Prostate gland (tissue), 2 donors: ENCODE data around the gene TOE1. TPM values are rescaled to one million over a fixed set of nuclear protein-coding genes. Genes with fewer than 3 reads are reported as not detected.

Experiments
- DNase-seq: peaks from one replicate; pipeline ENCODE4 v3.0.0-alpha.2; 2019; ENCODE audit warnings: low spot score
- H3K27ac ChIP-seq, 2 donors: fragments of 200-600 bp; sonication (generic); 2 replicates each; pipeline ENCODE4 v1.5.1; 2017 to 2019
- H3K27me3 ChIP-seq: fragments of 200-600 bp; sonication (generic); replicated peaks from 2 replicates; pipeline ENCODE4 v1.5.1; 2019; ENCODE audit not compliant: insufficient read depth
- H3K36me3 ChIP-seq, 2 donors: fragments of 200-600 bp; sonication (generic); 1 replicate in 1 of 2; 2 replicates in 1 of 2; pipeline versions ENCODE4 v1.5.1 to v1.8.1; 2017 to 2019
- H3K4me1 ChIP-seq: fragments of 200-600 bp; sonication (generic); replicated peaks from 2 replicates; pipeline ENCODE4 v1.5.1; 2019
- H3K4me3 ChIP-seq, 2 donors: fragments of 200-600 bp; sonication (generic); 2 replicates each; pipeline ENCODE4 v1.5.1; 2017 to 2019
- H3K9me3 ChIP-seq: fragments of 200-600 bp; sonication (generic); 2 replicates; pipeline ENCODE4 v1.5.1; 2017
- CTCF ChIP-seq, 4 experiments: fragments of 200-600 bp in 2 of 4; fragments of 450-650 bp in 2 of 4; sonication (generic) in 2 of 4; IDR thresholded peaks; 1 replicate in 3 of 4; 2 replicates in 1 of 4; pipeline ENCODE4 v1.5.1; 2016 to 2019; ENCODE audit warnings: antibody characterized with exemption in 4 of 4, mild to moderate bottlenecking in 2 of 4, moderate library complexity in 2 of 4
- POLR2A ChIP-seq: fragments of 450-650 bp; IDR thresholded peaks from one replicate; pipeline ENCODE4 v1.6.1; 2016; ENCODE audit warnings: antibody characterized with exemption, mild to moderate bottlenecking
- POLR2AphosphoS5 ChIP-seq: sonication (generic); formaldehyde crosslinking; IDR thresholded peaks from one replicate; pipeline ENCODE4 v1.6.1; 2017; ENCODE audit warnings: antibody characterized with exemption
- whole genome bisulfite sequencing: methylation state at CpG from one replicate; pipeline ENCODE4 v1.1.5; 2018; 5-methylcytosine and 5-hydroxymethylcytosine counted together
- intact Hi-C: fragments of 100-400 bp; cut with DNase I; formaldehyde crosslinking; loops from one replicate; pipeline ENCODE4 v1.14.2; 2022
- total RNA-seq, 2 donors: library from RNA; depleted of rRNA; stranded (reverse); fragments of >200 nt; gene quantifications; one replicate each; pipeline ENCODE4 v1.1.0, GENCODE V29; 2016

Gene TOE1
- total RNA-seq, 2 donors from 2014 or later, result 14.8 to 15.7 TPM

- Histone ChIP-seq H3K4me3 (no peak overlapping the region), H3K27me3 (no peaks in the 10 kb centered on the region), H3K4me1 (no peaks in the 10 kb centered on the region), H3K27ac (no peak overlapping the region), H3K36me3 (peaks cover 3 to 8% of the 10 kb centered on the region in 2 donors), H3K9me3 (no peaks in the 10 kb centered on the region)
- intact Hi-C loops, result no loop called here
- no peak for DNase-seq
- TF ChIP-seq POLR2AphosphoS5 (peak; percentile 26), CTCF (IDR thresholded peaks at IDR 0.05) (no peak), POLR2A (no peak)
- 59% methylated on average over 4 of the region's 4 CpGs for WGBS
These were observed 4.1 kb upstream of the TOE1 start for GRCh38 chr1:45335855-45336324.

- Histone ChIP-seq H3K4me3 (no peak overlapping the region), H3K9me3 (no peaks in the 10 kb centered on the region), H3K27me3 (no peaks in the 10 kb centered on the region), H3K4me1 (no peaks in the 10 kb centered on the region), H3K36me3 (peaks cover 3 to 5% of the 10 kb centered on the region in 2 donors), H3K27ac (no peak overlapping the region)
- TF ChIP-seq POLR2A (no peak), CTCF (IDR thresholded peaks at IDR 0.05) (no peak), POLR2AphosphoS5 (no peak)
- intact Hi-C loops, result no loop called here
- DNase-seq, result no peak
- over 99% methylated on average over 3 of the region's 3 CpGs for WGBS
These were observed 2.2 kb upstream of the TOE1 start for GRCh38 chr1:45337630-45338325.

- Histone ChIP-seq H3K4me1 (peaks cover 3% of the 10 kb centered on the region), H3K27me3 (no peaks in the 10 kb centered on the region), H3K27ac (peak overlapping the region; percentile 93 to 97), H3K36me3 (peaks cover 0 to 6% of the 10 kb centered on the region in 2 donors), H3K4me3 (peak overlapping the region; percentile 82 to 84), H3K9me3 (no peaks in the 10 kb centered on the region)
- TF ChIP-seq POLR2AphosphoS5 (no peak), CTCF (IDR thresholded peaks at IDR 0.05) (no peak), POLR2A (no peak)
- intact Hi-C loops, result no loop called here
- DNase-seq, result no peak
- 14% methylated on average over 6 of the region's 6 CpGs for WGBS
These were observed 971 bp downstream of the TOE1 start for GRCh38 chr1:45340816-45341466.

- intact Hi-C loops, result no loop called here
- WGBS, result 88% methylated on average over 2 of the region's 2 CpGs
- DNase-seq, result no peak
- Histone ChIP-seq H3K9me3 (no peaks in the 10 kb centered on the region), H3K36me3 (peaks cover 0 to 6% of the 10 kb centered on the region in 2 donors), H3K27ac (peak overlapping the region in 1 of 2 donors; percentile 39), H3K27me3 (no peaks in the 10 kb centered on the region), H3K4me1 (peaks cover 3% of the 10 kb centered on the region), H3K4me3 (no peak overlapping the region)
- TF ChIP-seq POLR2A (no peak), CTCF (IDR thresholded peaks at IDR 0.05) (no peak), POLR2AphosphoS5 (no peak)
These were observed 4.5 kb downstream of the TOE1 start for GRCh38 chr1:45344499-45344898.
